ENCODE measurements around the gene LDLRAP1. TPM values are rescaled to one million over a fixed set of nuclear protein-coding genes. Genes with fewer than 3 reads are reported as not detected.
A peak's percentile ranks its signal among the peaks of the same experiment; 100 is the strongest.

The LDLRAP1 gene
- total and polyA plus RNA-seq, 2 experiments from 2014 or later = 23.6 to 26.9 TPM

GRCh38 chr1:25564777-25565574 lies 21.6 kb downstream of the LDLRAP1 start:
- Histone ChIP-seq H3K27me3 (replicated peaks; ENCODE audit: insufficient read depth) (no peaks in the 10 kb centered on the region), H3K9ac (no peak overlapping the region), H3K79me2 (ENCODE audit: insufficient read depth) (no peaks in the 10 kb centered on the region), H2AFZ (no peak overlapping the region), H3K4me1 (ENCODE audit: insufficient read depth) (peaks cover 42% of the 10 kb centered on the region), H3K4me3 (no peak overlapping the region), H4K20me1 (ENCODE audit: insufficient read depth) (no peaks in the 10 kb centered on the region), H3K9me3 (ENCODE audit: low read depth) (no peaks in the 10 kb centered on the region), H3K27ac (no peak overlapping the region), H3K4me2 (ENCODE audit: unreplicated experiment) (no peak overlapping the region), H3F3A (ENCODE audit: insufficient read depth) (peaks cover 38% of the 10 kb centered on the region), H3K9me2 (ENCODE audit: insufficient read depth) (no peaks in the 10 kb centered on the region), H3K36me3 (ENCODE audit: low read depth) (0 out of 2 replicates have a peak, but pooled peaks cover 4% of the 10 kb centered on the region)
- in situ Hi-C loops (cut with MboI) = no loop called here
- WGBS, 2 experiments (ENCODE audit: low coverage in 1 of 2, low lambda C conversion rate in 2 of 2, missing lambda C conversion rate in 2 of 2) = 84 to 92% methylated on average over 13 to 14 of the region's 14 CpGs
- TF ChIP-seq EZH2 (IDR thresholded peaks at IDR 0.05; ENCODE audit: insufficient read depth, poor library complexity, severe bottlenecking) = no peak
- TF ChIP-seq EZH2phosphoT487 (IDR thresholded peaks at IDR 0.05; ENCODE audit: insufficient read depth, low read depth) = no peak
- DNase-seq = no peak

- H3K4me2 ChIP-seq (ENCODE audit: unreplicated experiment) = no peak overlapping the region
These were observed 22.2 kb downstream of the LDLRAP1 start for GRCh38 chr1:25565626-25566025.

GRCh38 chr1:25566176-25566729 lies 22.8 kb downstream of the LDLRAP1 start:
- in situ Hi-C loops (cut with MboI) = no loop called here
- Histone ChIP-seq H3K27me3 (replicated peaks; ENCODE audit: insufficient read depth) (no peaks in the 10 kb centered on the region), H3K27ac (peak overlapping the region; percentile 99), H3K4me3 (no peak overlapping the region), H3K9me3 (ENCODE audit: low read depth) (no peaks in the 10 kb centered on the region), H3K9me2 (ENCODE audit: insufficient read depth) (no peaks in the 10 kb centered on the region), H3K4me2 (ENCODE audit: unreplicated experiment) (peak overlapping the region; percentile 26), H3K79me2 (ENCODE audit: insufficient read depth) (no peaks in the 10 kb centered on the region), H3K36me3 (ENCODE audit: low read depth) (0 out of 2 replicates have a peak, but pooled peaks cover 4% of the 10 kb centered on the region), H3F3A (ENCODE audit: insufficient read depth) (peaks cover 37% of the 10 kb centered on the region), H3K4me1 (ENCODE audit: insufficient read depth) (peaks cover 43% of the 10 kb centered on the region), H2AFZ (no peak overlapping the region), H4K20me1 (ENCODE audit: insufficient read depth) (no peaks in the 10 kb centered on the region), H3K9ac (peak overlapping the region; percentile 92)
- WGBS, 2 experiments (ENCODE audit: low coverage in 1 of 2, low lambda C conversion rate in 2 of 2, missing lambda C conversion rate in 2 of 2) = 48 to 51% methylated on average over 8 to 9 of the region's 9 CpGs
- TF ChIP-seq EZH2phosphoT487 (IDR thresholded peaks at IDR 0.05; ENCODE audit: insufficient read depth, low read depth) = no peak
- no peak for TF ChIP-seq EZH2 (IDR thresholded peaks at IDR 0.05; ENCODE audit: insufficient read depth, poor library complexity, severe bottlenecking)
- DNase-seq = no peak

More at GRCh38 chr1:25565626-25566025, 22.2 kb downstream of the LDLRAP1 start:
- Histone ChIP-seq H3K4me3 (no peak overlapping the region), H3K27me3 (replicated peaks; ENCODE audit: insufficient read depth) (no peaks in the 10 kb centered on the region), H4K20me1 (ENCODE audit: insufficient read depth) (no peaks in the 10 kb centered on the region), H3F3A (ENCODE audit: insufficient read depth) (peaks cover 41% of the 10 kb centered on the region), H3K36me3 (ENCODE audit: low read depth) (0 out of 2 replicates have a peak, but pooled peaks cover 4% of the 10 kb centered on the region), H3K9me2 (ENCODE audit: insufficient read depth) (no peaks in the 10 kb centered on the region), H3K27ac (no peak overlapping the region), H3K4me1 (ENCODE audit: insufficient read depth) (peaks cover 43% of the 10 kb centered on the region), H3K79me2 (ENCODE audit: insufficient read depth) (no peaks in the 10 kb centered on the region), H3K9ac (no peak overlapping the region), H2AFZ (no peak overlapping the region), H3K9me3 (ENCODE audit: low read depth) (no peaks in the 10 kb centered on the region)
- in situ Hi-C loops (cut with MboI) = no loop called here
- TF ChIP-seq EZH2phosphoT487 (IDR thresholded peaks at IDR 0.05; ENCODE audit: insufficient read depth, low read depth) (no peak), EZH2 (IDR thresholded peaks at IDR 0.05; ENCODE audit: insufficient read depth, poor library complexity, severe bottlenecking) (no peak)
- WGBS, 2 experiments (ENCODE audit: low coverage in 1 of 2, low lambda C conversion rate in 2 of 2, missing lambda C conversion rate in 2 of 2) = 90 to 93% methylated on average over 7 to 8 of the region's 8 CpGs
- DNase-seq = no peak

GRCh38 chr1:25566730-25567341 lies 23.4 kb downstream of the LDLRAP1 start:
- DNase-seq = peak; percentile 94
- Histone ChIP-seq H3K79me2 (ENCODE audit: insufficient read depth) (no peaks in the 10 kb centered on the region), H3K36me3 (ENCODE audit: low read depth) (0 out of 2 replicates have a peak, but pooled peaks cover 4% of the 10 kb centered on the region), H4K20me1 (ENCODE audit: insufficient read depth) (no peaks in the 10 kb centered on the region), H3K9me3 (ENCODE audit: low read depth) (no peaks in the 10 kb centered on the region), H3K4me3 (no peak overlapping the region), H3K9ac (peak overlapping the region; percentile 92), H3K9me2 (ENCODE audit: insufficient read depth) (no peaks in the 10 kb centered on the region), H3K4me2 (ENCODE audit: unreplicated experiment) (peak overlapping the region; percentile 26), H3K27me3 (replicated peaks; ENCODE audit: insufficient read depth) (no peaks in the 10 kb centered on the region), H2AFZ (no peak overlapping the region), H3K27ac (peak overlapping the region; percentile 99), H3K4me1 (ENCODE audit: insufficient read depth) (peaks cover 43% of the 10 kb centered on the region), H3F3A (ENCODE audit: insufficient read depth) (peaks cover 36% of the 10 kb centered on the region)
- no peak for TF ChIP-seq EZH2 (IDR thresholded peaks at IDR 0.05; ENCODE audit: insufficient read depth, poor library complexity, severe bottlenecking)
- no peak for TF ChIP-seq EZH2phosphoT487 (IDR thresholded peaks at IDR 0.05; ENCODE audit: insufficient read depth, low read depth)
- 23% methylated on average over 21 of the region's 21 CpGs for WGBS, 2 experiments (ENCODE audit: low coverage in 1 of 2, low lambda C conversion rate in 2 of 2, missing lambda C conversion rate in 2 of 2)
- in situ Hi-C loops (cut with MboI) = no loop called here

Data from GM23248 (cell line).